DMS53 (cell line): ENCODE measurements around the gene KCNIP1.
"Not testable (repeated sequence)": the region's sequence is repeated elsewhere in the genome, so short reads cannot be mapped to it uniquely, and the experiment has no call there.

Source experiments
- DNase-seq: peaks from one replicate; lab custom pipeline; 2025; lab: John Stamatoyannopoulos, UW

The KCNIP1 gene

GRCh38 chr5:170537451-170538095, 33.8 kb downstream of the KCNIP1 start:
- no peak for DNase-seq

- DNase-seq, result no peak
These were observed 34.3 kb downstream of the KCNIP1 start for GRCh38 chr5:170538096-170538465.

- DNase-seq, result no peak
These were observed 35.1 kb downstream of the KCNIP1 start for GRCh38 chr5:170538696-170539586.

- DNase-seq, result no peak
These were observed 36.5 kb downstream of the KCNIP1 start for GRCh38 chr5:170540271-170540670.

GRCh38 chr5:170541146-170541769, 37.4 kb downstream of the KCNIP1 start:
- no peak for DNase-seq

GRCh38 chr5:170542691-170543293, 39.0 kb downstream of the KCNIP1 start:
- DNase-seq, result no peak

GRCh38 chr5:170545313-170545712, 41.5 kb downstream of the KCNIP1 start:
- DNase-seq, result no peak

- DNase-seq, result no peak
These were observed 42.0 kb downstream of the KCNIP1 start for GRCh38 chr5:170545811-170546210.

GRCh38 chr5:170546282-170546681, 42.5 kb downstream of the KCNIP1 start:
- no peak for DNase-seq

- not testable (repeated sequence) for DNase-seq
These were observed 46.6 kb downstream of the KCNIP1 start for GRCh38 chr5:170550382-170550781.

GRCh38 chr5:170551076-170551475, 47.3 kb downstream of the KCNIP1 start:
- DNase-seq, result no peak

GRCh38 chr5:170551622-170552021, 47.8 kb downstream of the KCNIP1 start:
- DNase-seq, result no peak

- no peak for DNase-seq
These were observed 48.8 kb downstream of the KCNIP1 start for GRCh38 chr5:170552621-170553115.

GRCh38 chr5:170553218-170553617, 49.4 kb downstream of the KCNIP1 start:
- DNase-seq, result no peak

GRCh38 chr5:170554521-170555267, 50.9 kb downstream of the KCNIP1 start:
- no peak for DNase-seq

GRCh38 chr5:170557314-170557713, 53.5 kb downstream of the KCNIP1 start:
- DNase-seq, result no peak

- no peak for DNase-seq
These were observed 55.5 kb downstream of the KCNIP1 start for GRCh38 chr5:170559296-170559695.

- no peak for DNase-seq
These were observed 57.1 kb downstream of the KCNIP1 start for GRCh38 chr5:170560938-170561337.

- no peak for DNase-seq
These were observed 58.5 kb downstream of the KCNIP1 start for GRCh38 chr5:170562166-170562874.

GRCh38 chr5:170562875-170563228, 59.0 kb downstream of the KCNIP1 start:
- no peak for DNase-seq
